CD4-positive, alpha-beta T cell (primary cell): ENCODE measurements around the gene KIAA1755. TPM values are rescaled to one million over a fixed set of nuclear protein-coding genes. Genes with fewer than 3 reads are reported as not detected.
"Not testable (repeated sequence)": the region's sequence is repeated elsewhere in the genome, so short reads cannot be mapped to it uniquely, and the experiment has no call there.

Source experiments
- ATAC-seq: fragments of 200-7000 bp; cut with Tn5 transposase; one replicate; pipeline ENCODE4 v1.10.0; 2022; ENCODE audit warnings: mild to moderate bottlenecking; ENCODE audit not compliant: poor library complexity
- CTCF ChIA-PET: fragments of 350-600 bp; sonication (Branson Sonifier 250); formaldehyde crosslinking; loops from one replicate; lab custom pipeline; 2021; ENCODE audit warnings: antibody characterized with exemption, inconsistent platforms; lab: Charles Lee
- POLR2A ChIA-PET: fragments of 350-600 bp; sonication (Branson Sonifier 250); formaldehyde crosslinking; loops from one replicate; lab custom pipeline; 2021; ENCODE audit warnings: antibody characterized with exemption, inconsistent platforms; lab: Charles Lee
- DNase-seq, 14 experiments: peaks; one replicate each; pipeline ENCODE4 v3.0.0-alpha.2; 2013 to 2020; ENCODE audit warnings: mixed read lengths in 2 of 14
- H3K27ac ChIP-seq, 2 donors: one replicate each; pipeline versions ENCODE4 v1.5.1 to v1.7.0; 2013; ENCODE audit warnings: low read length in 2 of 2, low read depth in 1 of 2, mild to moderate bottlenecking in 1 of 2
- H3K27me3 ChIP-seq, 2 experiments: 1 replicate in 1 of 2; 2 replicates in 1 of 2; pipeline versions ENCODE4 v1.6.1 to v1.7.0; 2013; ENCODE audit warnings: low read length in 2 of 2, control low read depth in 1 of 2, mild to moderate bottlenecking in 1 of 2, moderate library complexity in 1 of 2; ENCODE audit not compliant: insufficient read depth in 2 of 2, control insufficient read depth in 1 of 2
- H3K36me3 ChIP-seq: one replicate; pipeline ENCODE4 v1.6.1; 2013; ENCODE audit warnings: low read length, control low read depth; ENCODE audit not compliant: insufficient read depth
- H3K4me1 ChIP-seq: one replicate; pipeline ENCODE4 v1.6.1; 2013; ENCODE audit warnings: low read length, control low read depth; ENCODE audit not compliant: insufficient read depth
- H3K4me3 ChIP-seq: one replicate; pipeline ENCODE4 v1.5.1; 2013; ENCODE audit warnings: mild to moderate bottlenecking, low read length, moderate library complexity
- H3K9me3 ChIP-seq, 2 experiments: 1 replicate in 1 of 2; 2 replicates in 1 of 2; pipeline versions ENCODE4 v1.6.1 to v1.7.0; 2013; ENCODE audit warnings: low read length in 2 of 2, mild to moderate bottlenecking in 2 of 2, control low read depth in 1 of 2, moderate library complexity in 1 of 2; ENCODE audit not compliant: control insufficient read depth in 1 of 2, insufficient read depth in 1 of 2
- H3K27ac Mint-ChIP-seq: one replicate; pipeline ENCODE4 v1.8.0; 2020; ENCODE audit warnings: mixed read lengths
- H3K27me3 Mint-ChIP-seq: one replicate; pipeline ENCODE4 v1.8.0; 2021; ENCODE audit warnings: mixed read lengths
- H3K36me3 Mint-ChIP-seq: one replicate; pipeline ENCODE4 v1.8.0; 2021; ENCODE audit warnings: low read depth, mixed read lengths
- H3K4me1 Mint-ChIP-seq: one replicate; pipeline ENCODE4 v1.8.0; 2021; ENCODE audit warnings: low read depth, mixed read lengths
- H3K4me3 Mint-ChIP-seq: one replicate; pipeline ENCODE4 v1.8.0; 2020; ENCODE audit warnings: mild to moderate bottlenecking, mixed read lengths
- H3K9me3 Mint-ChIP-seq: one replicate; pipeline ENCODE4 v1.8.0; 2020; ENCODE audit warnings: mixed read lengths
- CTCF ChIP-seq: fragments of 200-600 bp; IDR thresholded peaks from one replicate; pipeline ENCODE4 v1.8.0; 2022; ENCODE audit warnings: antibody characterized with exemption, mild to moderate bottlenecking
- intact Hi-C, 2 experiments: fragments of 100-400 bp; cut with DNase I in 1 of 2; cut with micrococcal nuclease in 1 of 2; formaldehyde crosslinking; loops; one replicate each; pipeline versions ENCODE4 v1.15.1 to v1.9.0; 2023 to 2025; cut with DNase I, micrococcal nuclease
- total RNA-seq, 174 experiments: library from RNA in 2 of 174; stranded (reverse) in 2 of 174; gene quantifications; one replicate each; pipeline ENCODE4 v1.2.3 and lab custom pipeline; 2021 to 2026

Gene KIAA1755
- total RNA-seq, 2 experiments from 2014 or later = not detected

GRCh38 chr20:38286586-38287531 is 26.3 kb upstream of the KIAA1755 start:
- intact Hi-C loops = no loop called here
- Mint-ChIP-seq H3K4me3 (no peak overlapping the region), H3K9me3 (no peaks in the 10 kb centered on the region)

GRCh38 chr20:38284893-38285444 is 24.4 kb upstream of the KIAA1755 start:
- Mint-ChIP-seq H3K4me3 (no peak overlapping the region), H3K27me3 (peaks cover 31% of the 10 kb centered on the region), H3K27ac (no peak overlapping the region), H3K4me1 (no peaks in the 10 kb centered on the region), H3K9me3 (no peaks in the 10 kb centered on the region), H3K36me3 (no peaks in the 10 kb centered on the region)
- intact Hi-C loops = no loop called here
- ChIA-PET POLR2A (no interaction called here), CTCF (no interaction called here)
- TF ChIP-seq CTCF = no peak
- ATAC-seq (no peak), DNase-seq (no peak)
- no peaks in the 10 kb centered on the region for H3K9me3 ChIP-seq
- H3K4me3 ChIP-seq = no peak overlapping the region
- no peaks in the 10 kb centered on the region for H3K36me3 ChIP-seq
- H3K27ac ChIP-seq = no peak overlapping the region
- H3K27me3 ChIP-seq = no peaks in the 10 kb centered on the region
- H3K4me1 ChIP-seq = no peaks in the 10 kb centered on the region

More at GRCh38 chr20:38286586-38287531, 26.3 kb upstream of the KIAA1755 start:
- H3K27ac Mint-ChIP-seq = no peak overlapping the region
- ChIA-PET CTCF (no interaction called here), POLR2A (no interaction called here)
- Histone ChIP-seq H3K27me3 (peaks cover 0 to 7% of the 10 kb centered on the region in 2 experiments), H3K9me3 (no peaks in the 10 kb centered on the region), H3K4me1 (no peaks in the 10 kb centered on the region), H3K36me3 (no peaks in the 10 kb centered on the region), H3K27ac (no peak overlapping the region), H3K4me3 (no peak overlapping the region)
- no peak for DNase-seq
- no peaks in the 10 kb centered on the region for H3K36me3 Mint-ChIP-seq
- ATAC-seq = no peak
- H3K27me3 Mint-ChIP-seq = peaks cover 49% of the 10 kb centered on the region
- no peak for TF ChIP-seq CTCF
- H3K4me1 Mint-ChIP-seq = no peaks in the 10 kb centered on the region

GRCh38 chr20:38284066-38284650 is 23.6 kb upstream of the KIAA1755 start:
- CTCF ChIA-PET, H3K9me3 ChIP-seq, H3K27me3 ChIP-seq, H3K27ac Mint-ChIP-seq, ATAC-seq, H3K4me3 Mint-ChIP-seq, H3K4me1 ChIP-seq, DNase-seq, H3K9me3 Mint-ChIP-seq, H3K4me1 Mint-ChIP-seq, POLR2A ChIA-PET, H3K27ac ChIP-seq, H3K4me3 ChIP-seq, intact Hi-C loops, H3K36me3 ChIP-seq, H3K36me3 Mint-ChIP-seq: not testable (repeated sequence)
- H3K27me3 Mint-ChIP-seq = peaks cover 29% of the 10 kb centered on the region
